ENCODE measurements around the gene SLC18A3. TPM values are rescaled to one million over a fixed set of nuclear protein-coding genes. Genes with fewer than 3 reads are reported as not detected.

The SLC18A3 gene
- total and polyA plus RNA-seq, 2 experiments from 2014 or later, result 0.16 TPM; not detected in 1

DNA sequence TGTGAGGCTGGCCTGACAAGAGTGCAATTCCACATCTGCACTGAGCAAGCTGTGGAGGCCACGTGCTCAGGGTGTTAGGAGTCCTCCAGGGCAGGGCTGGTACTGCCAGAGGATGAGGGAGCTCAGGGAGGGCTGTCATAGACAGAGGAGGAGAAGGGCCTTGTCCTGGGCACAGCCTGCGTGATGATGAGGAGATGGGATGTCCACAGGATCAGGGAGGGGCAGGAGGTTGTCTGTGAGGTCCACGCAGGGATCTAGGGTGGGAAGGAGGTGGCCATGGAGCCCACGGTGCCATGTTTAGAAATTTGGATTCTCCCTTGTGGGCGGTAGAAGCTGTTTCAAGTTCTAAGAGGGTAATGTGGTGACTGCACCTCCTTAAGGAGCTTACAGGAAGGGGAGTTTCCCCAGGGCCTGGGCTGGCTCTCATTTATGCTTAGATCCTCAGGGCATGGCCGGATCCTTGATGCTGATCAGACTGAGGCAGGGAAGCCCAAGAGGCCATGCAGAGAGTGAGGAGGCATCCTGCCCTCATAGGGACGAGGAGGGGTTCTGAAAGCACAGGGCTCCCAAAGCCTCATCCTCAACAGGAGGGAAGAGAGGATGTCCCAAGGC is 34.0 kb downstream of the SLC18A3 start:
- no peaks in the 10 kb centered on the region for H3K27me3 ChIP-seq (ENCODE audit: insufficient read depth)
- no peak overlapping the region for H3K4me2 ChIP-seq
- Mint-ChIP-seq H3K27me3 (ENCODE audit: insufficient read depth, low read depth, poor library complexity) (peaks cover 13% of the 10 kb centered on the region), H3K4me3 (no peak overlapping the region), H3K4me1 (peaks cover 17% of the 10 kb centered on the region), H3K27ac (no peak overlapping the region), H3K36me3 (ENCODE audit: low read depth) (no peaks in the 10 kb centered on the region), H3K9me3 (no peaks in the 10 kb centered on the region; the same call in 2 of the 3 replicates)
- H2AFZ ChIP-seq, result no peak overlapping the region
- DNase-seq (ENCODE audit: low spot score), result no peak
- H3K27ac ChIP-seq (ENCODE audit: low read depth), result no peak overlapping the region
- TF ChIP-seq EZH2phosphoT487 (IDR thresholded peaks at IDR 0.05; ENCODE audit: unreplicated experiment) (no peak), POLR2AphosphoS5 (IDR thresholded peaks at IDR 0.05; ENCODE audit: low read depth) (no peak), EZH2 (IDR thresholded peaks at IDR 0.05; ENCODE audit: low read depth, unreplicated experiment) (no peak), NANOG (IDR thresholded peaks at IDR 0.05; ENCODE audit: borderline replicate concordance) (no peak)
- TF ChIP-seq, protein P1, sequence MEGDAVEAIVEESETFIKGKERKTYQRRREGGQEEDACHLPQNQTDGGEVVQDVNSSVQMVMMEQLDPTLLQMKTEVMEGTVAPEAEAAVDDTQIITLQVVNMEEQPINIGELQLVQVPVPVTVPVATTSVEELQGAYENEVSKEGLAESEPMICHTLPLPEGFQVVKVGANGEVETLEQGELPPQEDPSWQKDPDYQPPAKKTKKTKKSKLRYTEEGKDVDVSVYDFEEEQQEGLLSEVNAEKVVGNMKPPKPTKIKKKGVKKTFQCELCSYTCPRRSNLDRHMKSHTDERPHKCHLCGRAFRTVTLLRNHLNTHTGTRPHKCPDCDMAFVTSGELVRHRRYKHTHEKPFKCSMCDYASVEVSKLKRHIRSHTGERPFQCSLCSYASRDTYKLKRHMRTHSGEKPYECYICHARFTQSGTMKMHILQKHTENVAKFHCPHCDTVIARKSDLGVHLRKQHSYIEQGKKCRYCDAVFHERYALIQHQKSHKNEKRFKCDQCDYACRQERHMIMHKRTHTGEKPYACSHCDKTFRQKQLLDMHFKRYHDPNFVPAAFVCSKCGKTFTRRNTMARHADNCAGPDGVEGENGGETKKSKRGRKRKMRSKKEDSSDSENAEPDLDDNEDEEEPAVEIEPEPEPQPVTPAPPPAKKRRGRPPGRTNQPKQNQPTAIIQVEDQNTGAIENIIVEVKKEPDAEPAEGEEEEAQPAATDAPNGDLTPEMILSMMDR (conservative IDR thresholded peaks at IDR 0.05; ENCODE audit: low read depth in 2 of 2), result no peak
- H3K79me2 ChIP-seq (replicated peaks; ENCODE audit: insufficient read depth), result no peaks in the 10 kb centered on the region
- no peaks in the 10 kb centered on the region for H3F3A ChIP-seq (replicated peaks; ENCODE audit: low read depth)
- H3K4me1 ChIP-seq (ENCODE audit: insufficient read depth), result peaks cover 5% of the 10 kb centered on the region; the same call in 1 of the 2 replicates
- no peaks in the 10 kb centered on the region for H3K9me2 ChIP-seq (ENCODE audit: insufficient read depth)
- H3K4me3 ChIP-seq, result no peak overlapping the region
- no peak for ATAC-seq
- H3K36me3 ChIP-seq (ENCODE audit: insufficient read depth), result no peaks in the 10 kb centered on the region
- no peaks in the 10 kb centered on the region for H4K20me1 ChIP-seq (replicated peaks; ENCODE audit: insufficient read depth)

DNA sequence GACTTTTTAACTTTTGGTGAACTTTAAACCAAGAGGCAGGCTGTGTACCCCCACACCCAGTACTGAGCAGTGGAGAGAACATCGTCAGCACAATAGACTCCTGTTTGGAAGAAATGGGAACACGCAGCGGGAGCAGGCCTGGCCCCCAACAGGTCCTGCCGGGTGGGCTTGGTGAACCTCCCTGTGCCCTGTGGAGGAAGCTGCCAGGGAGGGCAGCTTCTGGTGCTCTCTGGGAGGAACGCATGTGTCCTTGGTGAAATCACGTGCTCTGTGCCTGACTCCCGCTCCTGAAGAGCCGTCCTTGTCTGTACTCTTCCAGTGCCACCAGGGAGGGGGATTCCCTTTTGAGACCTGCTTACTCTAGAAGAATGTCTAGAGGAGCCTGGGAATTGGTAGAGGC is 35.3 kb downstream of the SLC18A3 start:
- H3K36me3 Mint-ChIP-seq (ENCODE audit: low read depth), result no peaks in the 10 kb centered on the region
- H3K4me1 Mint-ChIP-seq, result peaks cover 19% of the 10 kb centered on the region
- Histone ChIP-seq H3K36me3 (ENCODE audit: insufficient read depth) (no peaks in the 10 kb centered on the region), H3K4me2 (no peak overlapping the region), H3K4me1 (ENCODE audit: insufficient read depth) (peaks cover 5% of the 10 kb centered on the region; the same call in 1 of the 2 replicates), H3K27ac (ENCODE audit: low read depth) (no peak overlapping the region), H2AFZ (no peak overlapping the region), H3F3A (replicated peaks; ENCODE audit: low read depth) (no peaks in the 10 kb centered on the region), H3K4me3 (no peak overlapping the region), H3K27me3 (ENCODE audit: insufficient read depth) (no peaks in the 10 kb centered on the region), H3K79me2 (replicated peaks; ENCODE audit: insufficient read depth) (no peaks in the 10 kb centered on the region), H3K9me2 (ENCODE audit: insufficient read depth) (no peaks in the 10 kb centered on the region), H4K20me1 (replicated peaks; ENCODE audit: insufficient read depth) (no peaks in the 10 kb centered on the region)
- H3K4me3 Mint-ChIP-seq, result no peak overlapping the region
- no peaks in the 10 kb centered on the region; the same call in 2 of the 3 replicates for H3K9me3 Mint-ChIP-seq
- peaks cover 16% of the 10 kb centered on the region for H3K27me3 Mint-ChIP-seq (ENCODE audit: insufficient read depth, low read depth, poor library complexity)
- ATAC-seq, result no peak
- H3K27ac Mint-ChIP-seq, result no peak overlapping the region
- DNase-seq (ENCODE audit: low spot score), result no peak
- TF ChIP-seq EZH2phosphoT487 (IDR thresholded peaks at IDR 0.05; ENCODE audit: unreplicated experiment), result no peak
- TF ChIP-seq, protein P2, sequence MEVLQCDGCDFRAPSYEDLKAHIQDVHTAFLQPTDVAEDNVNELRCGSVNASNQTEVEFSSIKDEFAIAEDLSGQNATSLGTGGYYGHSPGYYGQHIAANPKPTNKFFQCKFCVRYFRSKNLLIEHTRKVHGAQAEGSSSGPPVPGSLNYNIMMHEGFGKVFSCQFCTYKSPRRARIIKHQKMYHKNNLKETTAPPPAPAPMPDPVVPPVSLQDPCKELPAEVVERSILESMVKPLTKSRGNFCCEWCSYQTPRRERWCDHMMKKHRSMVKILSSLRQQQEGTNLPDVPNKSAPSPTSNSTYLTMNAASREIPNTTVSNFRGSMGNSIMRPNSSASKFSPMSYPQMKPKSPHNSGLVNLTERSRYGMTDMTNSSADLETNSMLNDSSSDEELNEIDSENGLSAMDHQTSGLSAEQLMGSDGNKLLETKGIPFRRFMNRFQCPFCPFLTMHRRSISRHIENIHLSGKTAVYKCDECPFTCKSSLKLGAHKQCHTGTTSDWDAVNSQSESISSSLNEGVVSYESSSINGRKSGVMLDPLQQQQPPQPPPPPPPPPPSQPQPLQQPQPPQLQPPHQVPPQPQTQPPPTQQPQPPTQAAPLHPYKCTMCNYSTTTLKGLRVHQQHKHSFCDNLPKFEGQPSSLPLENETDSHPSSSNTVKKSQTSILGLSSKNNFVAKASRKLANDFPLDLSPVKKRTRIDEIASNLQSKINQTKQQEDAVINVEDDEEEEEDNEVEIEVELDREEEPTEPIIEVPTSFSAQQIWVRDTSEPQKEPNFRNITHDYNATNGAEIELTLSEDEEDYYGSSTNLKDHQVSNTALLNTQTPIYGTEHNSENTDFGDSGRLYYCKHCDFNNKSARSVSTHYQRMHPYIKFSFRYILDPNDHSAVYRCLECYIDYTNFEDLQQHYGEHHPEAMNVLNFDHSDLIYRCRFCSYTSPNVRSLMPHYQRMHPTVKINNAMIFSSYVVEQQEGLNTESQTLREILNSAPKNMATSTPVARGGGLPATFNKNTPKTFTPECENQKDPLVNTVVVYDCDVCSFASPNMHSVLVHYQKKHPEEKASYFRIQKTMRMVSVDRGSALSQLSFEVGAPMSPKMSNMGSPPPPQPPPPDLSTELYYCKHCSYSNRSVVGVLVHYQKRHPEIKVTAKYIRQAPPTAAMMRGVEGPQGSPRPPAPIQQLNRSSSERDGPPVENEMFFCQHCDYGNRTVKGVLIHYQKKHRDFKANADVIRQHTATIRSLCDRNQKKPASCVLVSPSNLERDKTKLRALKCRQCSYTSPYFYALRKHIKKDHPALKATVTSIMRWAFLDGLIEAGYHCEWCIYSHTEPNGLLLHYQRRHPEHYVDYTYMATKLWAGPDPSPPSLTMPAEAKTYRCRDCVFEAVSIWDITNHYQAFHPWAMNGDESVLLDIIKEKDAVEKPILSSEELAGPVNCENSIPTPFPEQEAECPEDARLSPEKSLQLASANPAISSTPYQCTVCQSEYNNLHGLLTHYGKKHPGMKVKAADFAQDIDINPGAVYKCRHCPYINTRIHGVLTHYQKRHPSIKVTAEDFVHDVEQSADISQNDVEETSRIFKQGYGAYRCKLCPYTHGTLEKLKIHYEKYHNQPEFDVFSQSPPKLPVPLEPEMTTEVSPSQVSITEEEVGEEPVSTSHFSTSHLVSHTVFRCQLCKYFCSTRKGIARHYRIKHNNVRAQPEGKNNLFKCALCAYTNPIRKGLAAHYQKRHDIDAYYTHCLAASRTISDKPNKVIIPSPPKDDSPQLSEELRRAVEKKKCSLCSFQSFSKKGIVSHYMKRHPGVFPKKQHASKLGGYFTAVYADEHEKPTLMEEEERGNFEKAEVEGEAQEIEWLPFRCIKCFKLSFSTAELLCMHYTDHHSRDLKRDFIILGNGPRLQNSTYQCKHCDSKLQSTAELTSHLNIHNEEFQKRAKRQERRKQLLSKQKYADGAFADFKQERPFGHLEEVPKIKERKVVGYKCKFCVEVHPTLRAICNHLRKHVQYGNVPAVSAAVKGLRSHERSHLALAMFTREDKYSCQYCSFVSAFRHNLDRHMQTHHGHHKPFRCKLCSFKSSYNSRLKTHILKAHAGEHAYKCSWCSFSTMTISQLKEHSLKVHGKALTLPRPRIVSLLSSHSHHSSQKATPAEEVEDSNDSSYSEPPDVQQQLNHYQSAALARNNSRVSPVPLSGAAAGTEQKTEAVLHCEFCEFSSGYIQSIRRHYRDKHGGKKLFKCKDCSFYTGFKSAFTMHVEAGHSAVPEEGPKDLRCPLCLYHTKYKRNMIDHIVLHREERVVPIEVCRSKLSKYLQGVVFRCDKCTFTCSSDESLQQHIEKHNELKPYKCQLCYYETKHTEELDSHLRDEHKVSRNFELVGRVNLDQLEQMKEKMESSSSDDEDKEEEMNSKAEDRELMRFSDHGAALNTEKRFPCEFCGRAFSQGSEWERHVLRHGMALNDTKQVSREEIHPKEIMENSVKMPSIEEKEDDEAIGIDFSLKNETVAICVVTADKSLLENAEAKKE (CRISPR knock-in tag; IDR thresholded peaks at IDR 0.05), result no peak
- no peak for TF ChIP-seq EZH2 (IDR thresholded peaks at IDR 0.05; ENCODE audit: low read depth, unreplicated experiment)
- TF ChIP-seq ZNF114 (CRISPR knock-in tag; IDR thresholded peaks at IDR 0.05), result no peak
- no peak for TF ChIP-seq NANOG (IDR thresholded peaks at IDR 0.05; ENCODE audit: borderline replicate concordance)
- TF ChIP-seq POLR2AphosphoS5 (IDR thresholded peaks at IDR 0.05; ENCODE audit: low read depth), result no peak
- no peak for TF ChIP-seq ZNF331 (CRISPR knock-in tag; IDR thresholded peaks at IDR 0.05; ENCODE audit: low read depth)
- TF ChIP-seq, protein P3, sequence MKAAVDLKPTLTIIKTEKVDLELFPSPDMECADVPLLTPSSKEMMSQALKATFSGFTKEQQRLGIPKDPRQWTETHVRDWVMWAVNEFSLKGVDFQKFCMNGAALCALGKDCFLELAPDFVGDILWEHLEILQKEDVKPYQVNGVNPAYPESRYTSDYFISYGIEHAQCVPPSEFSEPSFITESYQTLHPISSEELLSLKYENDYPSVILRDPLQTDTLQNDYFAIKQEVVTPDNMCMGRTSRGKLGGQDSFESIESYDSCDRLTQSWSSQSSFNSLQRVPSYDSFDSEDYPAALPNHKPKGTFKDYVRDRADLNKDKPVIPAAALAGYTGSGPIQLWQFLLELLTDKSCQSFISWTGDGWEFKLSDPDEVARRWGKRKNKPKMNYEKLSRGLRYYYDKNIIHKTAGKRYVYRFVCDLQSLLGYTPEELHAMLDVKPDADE (IDR thresholded peaks at IDR 0.05), result no peak
- no peak for TF ChIP-seq JUNB (IDR thresholded peaks at IDR 0.05; ENCODE audit: unreplicated experiment)

Data from GM23338 (cell line).